Amygdala (tissue), 56 donors: ENCODE data around the gene OOSP1.
"Not testable (repeated sequence)": the region's sequence is repeated elsewhere in the genome, so short reads cannot be mapped to it uniquely, and the experiment has no call there.

Source experiments
- DNase-seq, 56 donors: peaks; one replicate each; lab custom pipeline; 2025; lab: John Stamatoyannopoulos, UW

Gene OOSP1

DNA sequence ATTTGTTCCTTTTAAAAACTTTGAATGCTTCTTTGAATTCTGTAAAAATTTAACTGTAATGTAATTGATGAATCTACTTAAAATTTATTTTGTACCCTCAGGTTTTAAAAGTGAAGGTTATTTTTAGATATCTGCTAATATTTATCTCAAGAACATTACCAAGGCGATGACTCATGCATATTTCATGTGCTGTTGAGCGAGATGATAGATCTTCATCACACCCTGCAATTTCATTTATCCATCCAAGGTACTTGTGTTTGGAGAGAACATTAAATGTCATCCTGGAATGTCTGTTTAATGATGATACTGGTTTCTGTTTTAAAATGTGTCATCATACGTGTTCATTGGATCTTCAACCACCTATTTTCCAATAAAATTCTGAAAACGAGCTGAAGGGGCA, 18.9 kb downstream of the OOSP1 start:
- no peak for DNase-seq

DNA sequence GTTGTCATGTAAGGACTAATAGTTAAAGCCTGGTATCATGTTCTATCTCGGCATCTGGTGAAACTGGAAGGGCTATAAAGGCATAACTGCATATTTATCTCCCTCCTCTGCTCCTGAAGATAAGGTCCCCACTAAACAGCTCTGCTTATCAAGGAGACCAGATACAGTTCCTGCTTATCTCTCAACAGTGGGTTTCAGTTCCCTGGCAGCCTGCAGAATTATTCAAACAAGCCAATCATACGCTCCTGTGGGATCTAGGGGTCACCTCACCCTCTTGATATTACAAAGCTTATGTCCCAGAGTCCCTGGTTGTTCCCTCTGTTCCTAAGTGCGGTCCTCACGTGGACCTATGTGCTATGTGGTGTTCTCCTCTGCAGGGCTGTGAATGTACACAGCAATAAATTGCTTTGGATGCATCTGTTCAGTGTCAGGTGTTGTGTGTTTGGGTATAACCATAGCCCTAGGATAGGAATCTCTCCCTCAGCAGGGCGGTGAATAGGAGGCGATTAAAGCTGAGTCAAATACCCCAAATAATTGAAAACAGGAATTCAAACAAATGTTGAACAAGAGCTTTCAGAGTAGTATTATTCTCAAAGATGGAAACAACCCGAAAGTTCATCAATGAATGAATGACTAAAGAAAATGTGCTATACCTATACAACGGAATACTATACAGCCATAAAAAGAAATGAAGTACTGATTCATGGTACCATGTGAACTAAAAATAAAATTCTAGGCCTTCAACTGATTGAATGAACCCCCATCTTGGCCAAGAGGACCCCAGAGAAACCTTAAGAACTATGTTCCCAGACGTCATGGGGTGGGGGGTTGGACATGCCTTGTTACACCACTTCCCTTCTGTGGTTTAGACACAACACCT, 22.5 kb downstream of the OOSP1 start:
- no peak for DNase-seq

- DNase-seq, result no peak
Measured at GRCh38 chr11:59962107-59962482, 23.9 kb downstream of the OOSP1 start.

GRCh38 chr11:59963733-59964132, 25.5 kb downstream of the OOSP1 start, which contains the start of gene OOSP4A:
Gene OOSP4A (plus strand): TSS chr11:59964033. CDS start chr11:59964033, 0 bp downstream.
- DNase-seq, result no peak

DNA sequence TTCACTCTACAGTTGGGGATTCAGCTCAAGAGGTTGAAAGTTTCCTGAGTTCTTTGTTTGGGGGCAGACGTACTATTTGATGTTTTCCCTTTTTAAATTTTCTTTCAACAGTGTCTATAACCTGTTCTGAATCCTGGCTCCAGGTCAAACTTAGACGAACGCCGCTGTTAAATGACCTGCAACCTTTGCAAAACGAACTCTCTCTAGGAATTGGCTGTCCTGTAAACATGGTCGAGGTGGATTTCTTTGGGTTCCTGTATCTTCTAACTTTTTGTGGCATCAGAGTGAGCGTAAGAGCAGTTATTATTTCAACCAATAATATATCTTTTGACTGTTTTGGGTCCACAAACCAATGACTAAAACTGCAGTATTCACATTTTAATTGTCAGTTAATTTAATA, 27.2 kb downstream of the OOSP1 start:
- no peak for DNase-seq

- no peak for DNase-seq
Measured at GRCh38 chr11:59966201-59966600, 28.0 kb downstream of the OOSP1 start.

DNA sequence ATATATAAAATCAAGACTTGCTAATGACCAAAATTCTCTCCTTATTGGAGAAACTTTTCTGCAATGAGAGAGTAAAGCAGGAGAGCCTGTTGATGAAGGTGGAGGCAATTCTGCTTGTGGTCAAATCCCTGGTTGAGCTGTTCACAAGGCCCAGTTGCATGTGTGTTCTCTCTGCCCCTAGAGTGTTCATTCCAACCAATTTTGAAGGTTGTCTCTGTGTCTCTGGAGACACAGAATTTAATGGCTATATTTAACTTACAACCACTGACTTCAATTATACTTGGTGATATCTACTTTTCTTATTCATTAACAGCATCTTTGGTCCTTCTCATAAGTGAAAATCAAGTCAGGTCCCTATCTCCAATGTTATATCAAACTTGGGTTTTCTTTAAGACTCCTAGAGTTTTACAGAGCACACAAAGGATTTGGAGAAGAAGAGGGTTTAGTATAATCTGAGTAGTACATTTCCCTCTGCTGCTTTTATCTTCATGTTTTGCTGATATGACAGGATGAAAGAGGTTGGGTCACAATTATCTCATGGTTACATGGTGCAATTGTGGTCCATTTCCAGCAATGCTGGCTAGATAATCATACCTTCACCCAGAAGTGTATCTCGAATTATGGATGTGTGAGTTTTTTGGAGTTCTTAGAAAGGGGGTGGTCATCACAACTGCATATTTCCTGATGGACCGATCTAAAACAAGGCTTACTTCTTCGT, 29.6 kb downstream of the OOSP1 start:
- no peak for DNase-seq

DNA sequence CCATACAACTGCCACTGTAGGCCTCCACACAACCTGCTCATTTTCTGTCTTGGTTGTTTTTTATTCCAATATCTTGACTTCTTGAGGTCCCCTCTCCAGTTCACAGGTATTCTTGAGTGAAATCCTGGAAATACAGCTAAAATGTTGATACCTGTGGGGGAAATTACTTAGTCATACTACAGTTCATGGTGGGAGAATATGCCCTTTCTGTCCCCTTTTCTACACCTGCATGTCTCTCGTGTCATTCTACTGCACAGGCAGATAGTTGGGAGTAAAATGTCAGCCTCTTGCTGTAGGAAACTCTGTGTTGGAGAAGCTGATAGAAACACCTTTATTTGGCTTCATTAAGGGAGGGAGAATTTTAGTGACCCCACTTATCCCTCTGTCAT, 30.2 kb downstream of the OOSP1 start:
- no peak for DNase-seq

DNA sequence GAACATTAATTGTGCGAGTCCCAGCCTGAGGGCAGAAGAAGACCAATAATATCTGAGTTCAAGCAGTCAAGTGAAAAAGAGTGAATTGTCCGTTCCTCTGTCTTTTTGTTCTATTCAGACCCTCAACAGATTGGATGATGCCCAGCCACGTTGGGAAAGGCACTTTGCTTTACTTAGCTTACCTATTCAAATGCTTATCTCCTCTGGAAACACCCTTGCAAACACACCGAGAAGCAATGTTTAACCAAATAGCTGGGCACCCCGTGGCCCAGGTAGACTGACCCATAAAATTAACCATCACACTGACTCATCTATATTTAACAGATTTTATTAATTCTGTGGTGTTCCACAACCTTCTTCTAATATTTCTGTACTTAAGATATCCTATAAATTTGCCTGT, 34.9 kb downstream of the OOSP1 start:
- no peak for DNase-seq

DNA sequence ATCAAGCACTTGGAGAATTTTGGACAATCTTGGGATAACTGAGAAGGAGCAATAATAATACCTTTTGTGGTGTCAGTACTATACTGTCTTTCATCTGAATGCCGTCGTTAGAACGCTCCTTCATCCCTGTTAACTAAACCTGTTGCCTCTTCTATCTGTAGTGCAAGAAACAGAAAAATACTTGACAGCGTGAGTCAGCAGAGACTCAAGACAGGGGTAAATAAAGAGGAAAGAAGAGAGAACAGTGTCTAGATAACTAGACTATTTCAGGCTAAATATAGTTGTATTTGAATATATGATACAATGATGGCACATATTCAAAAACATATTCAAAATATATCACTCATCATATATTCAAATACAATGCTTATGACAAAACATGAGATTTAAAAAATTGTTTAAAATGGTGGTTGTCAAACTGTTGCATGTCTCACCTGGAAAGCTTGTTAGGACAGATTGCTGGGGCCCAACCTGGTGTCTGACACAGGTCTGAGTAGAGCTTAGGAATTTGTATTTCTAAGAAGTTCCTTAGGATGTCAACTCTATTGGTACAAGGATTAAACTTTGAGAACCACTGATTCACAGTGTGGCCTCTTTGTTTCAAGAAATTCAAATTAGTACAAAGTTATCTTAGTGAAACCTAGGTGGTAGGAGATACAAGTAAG, 43.0 kb downstream of the OOSP1 start:
- DNase-seq, result no peak

DNA sequence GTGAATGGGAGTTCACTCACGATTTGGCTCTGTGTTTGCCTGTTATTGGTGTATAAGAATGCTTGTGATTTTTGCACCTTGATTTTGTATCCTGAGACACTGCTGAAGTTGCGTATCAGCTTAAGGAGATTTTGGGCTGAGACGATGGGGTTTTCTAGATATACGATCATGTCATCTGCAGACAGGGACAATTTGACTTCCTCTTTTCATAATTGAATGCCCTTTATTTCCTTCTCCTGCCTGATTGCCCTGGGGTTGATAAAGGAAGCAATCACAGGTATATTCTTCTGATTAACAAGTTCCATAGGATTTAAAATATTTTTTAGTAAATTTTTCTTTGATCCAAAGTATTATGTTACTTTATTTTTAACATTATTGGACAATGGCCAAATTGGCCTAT, 43.8 kb downstream of the OOSP1 start:
- not testable (repeated sequence) for DNase-seq

GRCh38 chr11:59983212-59983611, 45.0 kb downstream of the OOSP1 start:
- DNase-seq, result no peak

GRCh38 chr11:59984368-59984767, 46.1 kb downstream of the OOSP1 start:
- no peak for DNase-seq

DNA sequence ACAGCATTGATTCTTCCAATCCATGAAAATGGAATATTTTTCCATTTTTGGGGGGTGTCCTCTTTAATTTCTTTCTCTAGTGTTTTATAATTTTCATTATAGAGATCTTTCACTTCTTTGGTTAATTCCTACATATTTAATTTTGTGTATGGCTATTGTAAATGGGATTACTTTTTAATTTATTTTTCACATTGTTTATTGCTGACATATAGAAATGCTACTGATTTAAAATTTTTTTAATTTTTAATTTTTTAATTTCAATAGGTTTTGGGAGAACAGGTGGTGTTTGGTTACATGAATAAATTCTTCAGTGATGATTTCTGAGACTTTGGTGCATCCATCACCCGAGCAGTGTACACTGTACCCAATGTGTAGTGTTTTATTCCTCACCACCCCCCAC, 52.2 kb downstream of the OOSP1 start:
- no peak for DNase-seq

GRCh38 chr11:59992425-59992824, 54.2 kb downstream of the OOSP1 start:
- DNase-seq, result no peak

- DNase-seq, result no peak
Measured at GRCh38 chr11:59997800-59998199, 59.6 kb downstream of the OOSP1 start.

- DNase-seq, result no peak
Measured at GRCh38 chr11:59999691-60000090, 61.5 kb downstream of the OOSP1 start.

GRCh38 chr11:60003729-60004128, 65.5 kb downstream of the OOSP1 start:
- DNase-seq, result no peak

- DNase-seq, result no peak
Measured at GRCh38 chr11:60005360-60005759, 67.1 kb downstream of the OOSP1 start.
